ENCODE data around the gene TRMT2B.
A peak's percentile ranks its signal among the peaks of the same experiment; 100 is the strongest.

Gene TRMT2B

GRCh38 chrX:101097546-101098453, 45.9 kb upstream of the TRMT2B start, which contains the start of gene CENPI (continued):
- TF ChIP-seq ZNF692 (tag by site-specific recombination; IDR thresholded peaks at IDR 0.05) (no peak), ZNF354C (tag by site-specific recombination; IDR thresholded peaks at IDR 0.05; ENCODE audit: borderline replicate concordance, low read depth) (no peak), SALL2 (tag by site-specific recombination; IDR thresholded peaks at IDR 0.05; ENCODE audit: borderline replicate concordance) (no peak), TRIM28 (IDR thresholded peaks at IDR 0.05; ENCODE audit: borderline replicate concordance, low read length) (no peak), TSHZ1 (tag by site-specific recombination; IDR thresholded peaks at IDR 0.05; ENCODE audit: borderline replicate concordance) (no peak), ZSCAN16 (tag by site-specific recombination; IDR thresholded peaks at IDR 0.05) (no peak), ZNF701 (tag by site-specific recombination; IDR thresholded peaks at IDR 0.05) (no peak), ZNF341 (tag by site-specific recombination; IDR thresholded peaks at IDR 0.05; ENCODE audit: low read depth) (peak; percentile 78), ZNF214 (tag by site-specific recombination; IDR thresholded peaks at IDR 0.05; ENCODE audit: borderline replicate concordance) (no peak), PATZ1 (tag by site-specific recombination; IDR thresholded peaks at IDR 0.05) (no peak), ZNF132 (tag by site-specific recombination; IDR thresholded peaks at IDR 0.05; ENCODE audit: borderline replicate concordance) (no peak), GLIS1 (tag by site-specific recombination; IDR thresholded peaks at IDR 0.05) (peak; percentile 47; the same call in 1 of the 2 replicates), ZNF747 (tag by site-specific recombination; IDR thresholded peaks at IDR 0.05) (no peak), ZNF239 (tag by site-specific recombination; IDR thresholded peaks at IDR 0.05) (no peak), ZNF639 (tag by site-specific recombination; IDR thresholded peaks at IDR 0.05) (no peak), ZBTB17 (tag by site-specific recombination; IDR thresholded peaks at IDR 0.05) (no peak), PBX3 (CRISPR knock-in tag; IDR thresholded peaks at IDR 0.05) (peak; percentile 94), TCF7L2 (IDR thresholded peaks at IDR 0.05; ENCODE audit: borderline replicate concordance, low read depth, low read length) (no peak), ZNF555 (tag by site-specific recombination; conservative IDR thresholded peaks at IDR 0.05) (no peak), ZNF76 (tag by site-specific recombination; IDR thresholded peaks at IDR 0.05; ENCODE audit: borderline replicate concordance, low read depth) (peak; percentile 28; the same call in 1 of the 2 replicates), KLF7 (tag by site-specific recombination; IDR thresholded peaks at IDR 0.05; ENCODE audit: borderline replicate concordance) (peak; percentile 85), SP3 (tag by site-specific recombination; IDR thresholded peaks at IDR 0.05) (peak; percentile 94), PRDM1 (tag by site-specific recombination; IDR thresholded peaks at IDR 0.05) (0 out of 2 replicates have a peak, but pooled peaks have one; percentile 30), ZNF23 (tag by site-specific recombination; IDR thresholded peaks at IDR 0.05; ENCODE audit: borderline replicate concordance) (no peak), ZNF146 (tag by site-specific recombination; IDR thresholded peaks at IDR 0.05) (no peak), ZFP3 (tag by site-specific recombination; IDR thresholded peaks at IDR 0.05; ENCODE audit: low read depth) (no peak)

Measured in HEK293 (cell line).